Measurements from ENCODE around the gene DENND5A.
"Not testable (repeated sequence)": the region's sequence is repeated elsewhere in the genome, so short reads cannot be mapped to it uniquely, and the experiment has no call there.

Gene DENND5A

DNA sequence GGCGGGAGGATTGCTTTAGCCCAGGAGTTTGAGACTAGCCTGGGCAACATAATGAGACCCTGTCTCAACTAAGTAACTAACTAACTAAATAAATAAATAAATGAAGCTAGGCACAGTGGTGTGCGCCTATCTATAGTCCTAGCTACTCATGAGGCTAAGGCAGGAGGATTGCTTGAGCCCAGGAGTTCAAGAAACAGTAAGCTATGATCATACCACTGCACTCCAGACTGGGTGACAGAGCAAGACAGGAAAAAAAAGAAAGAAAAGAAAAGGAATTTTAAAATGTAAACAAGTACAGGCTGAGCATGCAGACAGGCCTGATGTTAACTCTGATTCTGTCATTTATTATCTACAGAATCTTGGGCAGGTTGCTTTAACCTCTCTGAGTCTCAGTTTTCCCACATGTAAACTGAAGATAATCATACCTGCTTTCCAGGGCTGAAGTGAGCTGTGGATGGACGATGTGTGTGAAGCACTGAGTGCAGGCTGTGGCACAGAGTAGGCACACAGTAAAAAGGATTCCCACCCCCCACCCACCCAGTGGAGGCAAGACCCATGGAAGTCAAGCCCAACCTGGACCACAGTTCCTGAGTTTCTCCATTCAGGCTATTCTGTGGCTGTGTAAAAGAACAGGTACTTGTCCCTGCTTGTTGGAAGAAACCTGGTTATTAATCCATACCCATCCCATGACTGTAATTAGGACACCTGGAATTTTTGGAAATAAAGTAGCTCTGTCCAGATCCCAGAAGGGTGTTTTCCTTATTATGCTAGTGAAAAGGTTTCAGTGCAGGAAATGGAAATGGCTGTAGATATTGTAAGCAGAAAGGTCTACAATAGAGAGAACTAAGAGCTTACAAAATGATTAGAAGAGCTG is 155.1 kb downstream of the DENND5A start:
- no peak for DNase-seq (ENCODE audit: extremely low spot score)
- TF ChIP-seq SUZ12 (IDR thresholded peaks at IDR 0.05) (no peak), NFRKB (IDR thresholded peaks at IDR 0.05) (no peak), ARNT (IDR thresholded peaks at IDR 0.05) (no peak), BHLHE40 (IDR thresholded peaks at IDR 0.05; ENCODE audit: borderline replicate concordance) (no peak), HDGF (IDR thresholded peaks at IDR 0.05; ENCODE audit: borderline replicate concordance) (no peak), L3MBTL2 (conservative IDR thresholded peaks at IDR 0.05) (no peak), FOXM1 (IDR thresholded peaks at IDR 0.05; ENCODE audit: borderline replicate concordance) (no peak), ELF4 (IDR thresholded peaks at IDR 0.05) (no peak), FOXK2 (IDR thresholded peaks at IDR 0.05) (no peak), LEF1 (IDR thresholded peaks at IDR 0.05; ENCODE audit: borderline replicate concordance) (no peak), ZNF384 (IDR thresholded peaks at IDR 0.05) (no peak), CTBP1 (IDR thresholded peaks at IDR 0.05; ENCODE audit: borderline replicate concordance) (no peak), FOXA1 (IDR thresholded peaks at IDR 0.05) (no peak), SP1 (IDR thresholded peaks at IDR 0.05) (no peak), TARDBP (IDR thresholded peaks at IDR 0.05) (no peak)
- TF ChIP-seq, protein P1, sequence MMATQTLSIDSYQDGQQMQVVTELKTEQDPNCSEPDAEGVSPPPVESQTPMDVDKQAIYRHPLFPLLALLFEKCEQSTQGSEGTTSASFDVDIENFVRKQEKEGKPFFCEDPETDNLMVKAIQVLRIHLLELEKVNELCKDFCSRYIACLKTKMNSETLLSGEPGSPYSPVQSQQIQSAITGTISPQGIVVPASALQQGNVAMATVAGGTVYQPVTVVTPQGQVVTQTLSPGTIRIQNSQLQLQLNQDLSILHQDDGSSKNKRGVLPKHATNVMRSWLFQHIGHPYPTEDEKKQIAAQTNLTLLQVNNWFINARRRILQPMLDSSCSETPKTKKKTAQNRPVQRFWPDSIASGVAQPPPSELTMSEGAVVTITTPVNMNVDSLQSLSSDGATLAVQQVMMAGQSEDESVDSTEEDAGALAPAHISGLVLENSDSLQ (IDR thresholded peaks at IDR 0.05): no peak
- POLR2A ChIA-PET: no interaction called here
- CTCF ChIA-PET: interaction anchor here (1.1 kb wide), 1 partner anchor 15 kb away, joined by 5 read pairs; no protein-coding TSS in a partner anchor

DNA sequence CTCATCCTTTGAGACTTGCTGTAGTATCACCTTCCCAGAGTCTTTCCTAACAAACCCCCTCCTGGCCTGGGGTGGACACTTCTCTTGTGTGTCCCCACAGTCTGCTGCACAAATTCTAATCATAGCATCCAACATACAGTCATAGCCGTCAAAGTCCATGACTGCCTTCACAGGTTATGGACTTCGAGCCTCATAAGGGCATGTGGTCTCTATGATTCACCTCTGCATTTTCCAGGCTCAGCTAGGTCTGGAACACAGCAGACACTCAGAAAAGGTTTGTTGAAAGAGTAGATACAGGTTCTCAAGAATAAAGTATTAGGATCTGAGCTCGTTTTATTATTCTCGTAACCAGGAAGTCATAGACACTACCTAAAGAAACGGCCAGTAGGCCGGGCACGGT is 160.6 kb downstream of the DENND5A start:
- no peak for DNase-seq (ENCODE audit: extremely low spot score)
- TF ChIP-seq LEF1 (IDR thresholded peaks at IDR 0.05; ENCODE audit: borderline replicate concordance): no peak
- TF ChIP-seq NFRKB (IDR thresholded peaks at IDR 0.05): no peak
- POLR2A ChIA-PET: no interaction called here
- CTCF ChIA-PET: no interaction called here

DNA sequence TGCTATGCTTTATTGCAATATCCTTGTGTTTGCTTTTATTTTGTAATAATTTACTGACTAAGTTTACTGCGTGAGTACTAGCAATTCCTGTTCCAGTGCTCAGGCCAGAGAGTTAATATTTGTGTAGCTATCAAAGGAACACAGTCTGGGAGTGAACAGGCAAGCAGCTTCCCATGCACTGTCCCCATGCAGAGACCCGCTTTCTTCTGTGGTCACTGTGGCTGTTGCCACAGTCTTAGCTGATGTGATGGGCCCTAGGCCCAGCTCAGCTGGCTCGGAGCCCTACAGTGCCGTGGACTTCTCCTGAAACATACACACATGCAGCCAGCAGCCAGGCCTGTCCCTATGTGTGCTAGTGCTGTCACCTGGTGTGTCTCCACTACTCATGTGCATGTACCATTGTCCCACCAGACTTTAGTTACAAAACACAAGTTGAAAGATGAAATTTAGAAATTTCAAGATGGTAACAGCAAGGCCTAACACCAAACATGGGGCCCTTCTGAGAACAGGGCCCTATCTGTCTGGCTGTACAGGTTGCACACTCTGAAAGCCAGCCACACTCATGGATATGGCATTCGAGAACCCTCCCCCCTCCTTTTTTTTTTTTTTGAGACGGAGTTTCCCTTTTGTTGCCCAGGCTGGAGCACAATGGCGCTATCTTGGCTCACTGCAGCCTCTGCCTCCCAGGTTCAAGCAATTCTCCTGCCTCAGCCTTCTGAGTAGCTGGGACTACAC is 161.4 kb downstream of the DENND5A start:
- POLR2A ChIA-PET: no interaction called here
- CTCF ChIA-PET: no interaction called here
- DNase-seq (ENCODE audit: extremely low spot score): no peak
- TF ChIP-seq ARNT (IDR thresholded peaks at IDR 0.05): no peak

DNA sequence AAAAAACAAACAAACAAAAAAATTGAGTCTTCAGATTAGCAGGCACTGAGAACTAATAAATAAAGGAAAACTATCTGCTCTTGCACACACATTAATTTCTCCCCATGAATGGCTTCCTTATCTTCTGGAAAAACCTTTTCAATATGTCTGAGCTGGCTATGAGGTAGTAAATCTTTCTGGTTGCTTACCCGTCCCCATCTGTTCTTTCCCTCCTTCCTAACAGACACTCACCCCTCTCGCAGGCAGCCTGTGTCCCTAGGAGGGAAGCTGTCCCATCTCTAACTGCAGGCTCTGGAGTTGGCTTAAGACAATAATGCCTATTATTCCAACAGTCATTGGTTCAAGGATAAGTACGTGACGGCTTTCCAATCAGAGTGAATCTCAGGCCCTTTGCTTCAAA is 165.5 kb downstream of the DENND5A start:
- ChIA-PET POLR2A (no interaction called here), CTCF (interaction anchor here (0.6 kb wide), 1 partner anchor 41 kb away, joined by 3 read pairs; no protein-coding TSS in a partner anchor)
- DNase-seq (ENCODE audit: extremely low spot score): no peak
- TF ChIP-seq ZNF384 (IDR thresholded peaks at IDR 0.05) (no peak), ELF4 (IDR thresholded peaks at IDR 0.05) (no peak), FOXK2 (IDR thresholded peaks at IDR 0.05) (no peak), FOXM1 (IDR thresholded peaks at IDR 0.05; ENCODE audit: borderline replicate concordance) (no peak), BHLHE40 (IDR thresholded peaks at IDR 0.05; ENCODE audit: borderline replicate concordance) (no peak), ARNT (IDR thresholded peaks at IDR 0.05) (no peak), CTBP1 (IDR thresholded peaks at IDR 0.05; ENCODE audit: borderline replicate concordance) (no peak), TARDBP (IDR thresholded peaks at IDR 0.05) (no peak), SP1 (IDR thresholded peaks at IDR 0.05) (no peak), NFRKB (IDR thresholded peaks at IDR 0.05) (no peak), LEF1 (IDR thresholded peaks at IDR 0.05; ENCODE audit: borderline replicate concordance) (no peak), FOXA1 (IDR thresholded peaks at IDR 0.05) (no peak), HDGF (IDR thresholded peaks at IDR 0.05; ENCODE audit: borderline replicate concordance) (no peak), L3MBTL2 (conservative IDR thresholded peaks at IDR 0.05) (no peak), SUZ12 (IDR thresholded peaks at IDR 0.05) (no peak)
- TF ChIP-seq, protein P1 (IDR thresholded peaks at IDR 0.05): no peak

DNA sequence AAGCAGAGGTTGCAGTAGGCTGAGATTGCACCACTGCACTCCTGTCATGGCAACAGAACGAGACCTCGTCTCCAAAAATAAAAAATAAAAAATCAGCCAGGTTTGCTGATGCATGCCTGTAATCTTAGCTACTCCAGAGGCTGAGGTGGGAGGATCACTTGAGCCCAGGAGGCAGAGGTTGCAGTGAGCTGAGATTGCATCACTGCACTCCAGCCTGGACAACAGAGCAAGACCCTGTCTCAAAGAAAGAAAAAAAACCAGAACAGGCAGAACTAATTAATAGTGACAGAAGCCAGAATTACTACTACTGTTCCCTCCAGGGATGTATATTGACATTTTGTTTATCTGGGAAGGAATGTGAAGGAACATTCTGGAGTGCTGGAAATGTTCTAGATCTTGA is 166.7 kb downstream of the DENND5A start:
- CTCF ChIA-PET; POLR2A ChIA-PET; DNase-seq (ENCODE audit: extremely low spot score): not testable (repeated sequence)

DNA sequence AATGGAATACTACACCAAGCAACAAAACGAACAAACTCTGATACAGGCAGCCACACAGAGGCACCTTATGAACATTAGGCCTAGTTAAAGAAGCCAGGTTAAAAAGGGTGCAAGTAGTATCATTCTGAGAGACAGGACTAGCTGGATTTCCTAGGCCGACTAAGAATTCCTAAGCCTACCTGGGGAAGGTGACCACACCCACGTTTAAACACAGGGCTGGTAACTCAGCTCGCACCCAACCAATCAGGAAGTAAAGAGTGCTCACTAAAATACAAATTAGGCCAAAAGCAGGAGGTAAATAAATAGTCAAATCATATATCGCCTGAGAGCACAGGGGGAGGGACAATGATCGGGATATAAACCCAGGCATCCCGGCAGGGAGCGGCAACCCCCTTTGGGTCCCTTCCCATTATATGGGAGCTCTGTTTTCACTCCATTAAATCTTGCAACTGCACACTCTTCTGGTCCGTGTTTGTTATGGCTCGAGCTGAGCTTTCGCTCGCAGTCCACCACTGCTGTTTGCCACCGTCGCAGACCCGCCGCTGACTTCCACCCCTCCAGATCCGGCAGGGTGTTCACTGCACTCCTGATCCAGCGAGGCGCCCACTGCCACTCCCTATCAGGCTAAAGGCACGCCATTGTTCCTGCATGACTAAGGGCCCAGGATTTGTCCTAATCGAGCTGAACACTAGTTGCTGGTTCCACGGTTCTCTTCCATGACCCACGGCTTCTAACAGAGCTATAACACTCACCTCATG is 167.8 kb downstream of the DENND5A start:
- POLR2A ChIA-PET; DNase-seq (ENCODE audit: extremely low spot score); CTCF ChIA-PET: not testable (repeated sequence)

DNA sequence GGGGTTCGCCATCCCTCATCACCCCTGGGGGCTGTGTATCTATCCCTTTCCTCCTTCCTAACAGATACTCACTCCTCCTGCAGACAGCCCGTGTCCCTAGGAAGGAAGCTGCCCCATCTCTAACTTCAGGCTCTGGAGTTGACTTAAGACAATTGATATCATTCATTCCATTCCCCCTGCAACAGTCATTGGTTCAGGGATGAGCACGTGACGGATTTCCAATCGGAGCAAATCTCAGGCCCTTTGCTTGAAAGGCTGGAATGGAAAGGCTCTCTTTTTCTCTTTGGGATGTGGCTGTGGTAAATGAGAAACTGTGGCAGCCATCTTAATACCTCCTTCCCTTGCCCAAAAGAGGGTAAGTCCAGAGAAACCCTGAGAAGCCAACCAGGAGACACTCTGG is 168.7 kb downstream of the DENND5A start:
- ChIA-PET POLR2A (no interaction called here), CTCF (interaction anchor here (1.4 kb wide), 1 partner anchor 20 kb away, joined by 3 read pairs; no protein-coding TSS in a partner anchor)
- TF ChIP-seq BHLHE40 (IDR thresholded peaks at IDR 0.05; ENCODE audit: borderline replicate concordance) (no peak), HDGF (IDR thresholded peaks at IDR 0.05; ENCODE audit: borderline replicate concordance) (no peak), L3MBTL2 (conservative IDR thresholded peaks at IDR 0.05) (no peak), ARNT (IDR thresholded peaks at IDR 0.05) (no peak), CTBP1 (IDR thresholded peaks at IDR 0.05; ENCODE audit: borderline replicate concordance) (no peak), SP1 (IDR thresholded peaks at IDR 0.05) (no peak), FOXA1 (IDR thresholded peaks at IDR 0.05) (no peak), LEF1 (IDR thresholded peaks at IDR 0.05; ENCODE audit: borderline replicate concordance) (no peak)
- no peak for DNase-seq (ENCODE audit: extremely low spot score)

Measured in HEK293T (cell line).